Tibial nerve (tissue), 4 donors: ENCODE measurements around the gene YPEL2. TPM values are rescaled to one million over a fixed set of nuclear protein-coding genes. Genes with fewer than 3 reads are reported as not detected.

Source experiments
- DNase-seq, 2 donors: peaks; one replicate each; pipeline ENCODE4 v3.0.0-alpha.2; 2019; ENCODE audit warnings: low spot score in 2 of 2
- H3K27ac ChIP-seq, 4 donors: fragments of 200-600 bp; sonication (generic) in 3 of 4; one replicate each; pipeline ENCODE4 v1.5.1; 2017 to 2019; ENCODE audit warnings: mild to moderate bottlenecking in 1 of 4
- H3K27me3 ChIP-seq, 2 donors: fragments of 200-600 bp; sonication (generic) in 1 of 2; one replicate each; pipeline versions ENCODE4 v1.5.1 to v1.6.0; 2017 to 2019
- H3K36me3 ChIP-seq, 3 donors: fragments of 200-600 bp; sonication (generic); one replicate each; pipeline ENCODE4 v1.5.1; 2018 to 2019
- H3K4me1 ChIP-seq, 4 donors: fragments of 200-600 bp; sonication (generic) in 3 of 4; one replicate each; pipeline ENCODE4 v1.5.1; 2017 to 2019
- H3K4me3 ChIP-seq, 4 donors: fragments of 200-600 bp; sonication (generic) in 3 of 4; one replicate each; pipeline ENCODE4 v1.5.1; 2017 to 2019; ENCODE audit warnings: mild to moderate bottlenecking in 1 of 4, moderate library complexity in 1 of 4
- H3K9me3 ChIP-seq, 4 donors: fragments of 200-600 bp; sonication (generic) in 3 of 4; one replicate each; pipeline ENCODE4 v1.5.1; 2017 to 2019
- CTCF ChIP-seq, 5 experiments: fragments of 200-600 bp in 3 of 5; fragments of 450-650 bp in 2 of 5; sonication (generic) in 3 of 5; IDR thresholded peaks; one replicate each; pipeline ENCODE4 v1.5.1; 2016 to 2019; ENCODE audit warnings: antibody characterized with exemption in 5 of 5, mild to moderate bottlenecking in 3 of 5, moderate library complexity in 2 of 5
- EP300 ChIP-seq, 2 donors: sonication (generic); formaldehyde crosslinking; IDR thresholded peaks; one replicate each; pipeline ENCODE4 v1.6.1; 2017; ENCODE audit warnings: antibody characterized with exemption in 2 of 2, mild to moderate bottlenecking in 1 of 2
- POLR2A ChIP-seq, 2 donors: fragments of 450-650 bp; IDR thresholded peaks; one replicate each; pipeline ENCODE4 v1.6.1; 2017; ENCODE audit warnings: antibody characterized with exemption in 2 of 2, mild to moderate bottlenecking in 2 of 2, moderate library complexity in 2 of 2
- WGBS, 2 donors: methylation state at CpG; one replicate each; pipeline ENCODE4 v1.1.5; 2018; 5-methylcytosine and 5-hydroxymethylcytosine counted together
- total RNA-seq, 4 donors: library from RNA; depleted of rRNA; stranded (reverse); fragments of >200 nt; gene quantifications; one replicate each; pipeline ENCODE4 v1.1.0, GENCODE V29; 2016

Gene YPEL2
- total RNA-seq, 4 donors from 2014 or later: 33.6 to 59.9 (median 48.7) TPM

- TF ChIP-seq EP300 (IDR thresholded peaks at IDR 0.05) (no peak), CTCF (IDR thresholded peaks at IDR 0.05) (no peak), POLR2A (IDR thresholded peaks at IDR 0.05) (no peak)
- Histone ChIP-seq H3K4me1 (peaks cover 0 to 32% (median 18%) of the 10 kb centered on the region in 4 donors), H3K36me3 (no peaks in the 10 kb centered on the region), H3K9me3 (no peaks in the 10 kb centered on the region), H3K27me3 (no peaks in the 10 kb centered on the region), H3K27ac (peak overlapping the region in 1 of 4 donors; percentile 33), H3K4me3 (no peak overlapping the region)
- 74 to 82% methylated on average over 5 of the region's 5 CpGs for WGBS, 2 donors
- no peak for DNase-seq
These were observed 4.1 kb upstream of the YPEL2 start for GRCh38 chr17:59327121-59327980.

GRCh38 chr17:59327981-59328290, 3.5 kb upstream of the YPEL2 start:
- no peak for TF ChIP-seq CTCF (IDR thresholded peaks at IDR 0.05)
- no peak for TF ChIP-seq EP300 (IDR thresholded peaks at IDR 0.05)
- no peak for TF ChIP-seq POLR2A (IDR thresholded peaks at IDR 0.05)
- Histone ChIP-seq H3K4me3 (no peak overlapping the region), H3K4me1 (peaks cover 0 to 33% (median 19%) of the 10 kb centered on the region in 4 donors), H3K9me3 (no peaks in the 10 kb centered on the region), H3K36me3 (no peaks in the 10 kb centered on the region), H3K27me3 (no peaks in the 10 kb centered on the region), H3K27ac (peak overlapping the region in 1 of 4 donors; percentile 33)
- DNase-seq: no peak

DNA sequence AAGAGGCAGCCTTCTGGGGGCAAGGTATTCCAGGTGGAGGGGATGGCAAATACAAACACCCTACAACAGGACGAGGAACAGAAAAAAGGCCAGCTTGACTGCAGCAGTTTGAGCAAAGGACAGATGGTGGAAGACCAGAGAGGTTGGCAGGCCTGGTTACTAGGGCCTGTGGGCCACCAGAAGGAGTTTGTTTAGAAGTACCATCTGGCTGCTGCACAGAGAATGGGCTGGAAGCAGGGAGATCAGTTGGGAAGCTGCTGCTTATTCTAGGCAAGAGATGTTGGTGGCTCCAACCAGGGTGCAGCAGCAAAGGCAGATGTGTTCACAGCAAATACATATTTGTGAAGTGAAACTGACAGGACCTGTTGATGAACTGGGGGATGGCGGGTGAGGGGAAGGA, 2.9 kb upstream of the YPEL2 start:
- Histone ChIP-seq H3K36me3 (no peaks in the 10 kb centered on the region), H3K27me3 (no peaks in the 10 kb centered on the region), H3K9me3 (no peaks in the 10 kb centered on the region), H3K27ac (peak overlapping the region in 2 of 4 donors; percentile 54 to 99), H3K4me1 (peaks cover 0 to 40% (median 26%) of the 10 kb centered on the region in 4 donors), H3K4me3 (no peak overlapping the region)
- 82 to 90% methylated on average over 2 of the region's 2 CpGs for WGBS, 2 donors
- TF ChIP-seq CTCF (IDR thresholded peaks at IDR 0.05) (no peak), EP300 (IDR thresholded peaks at IDR 0.05) (no peak), POLR2A (IDR thresholded peaks at IDR 0.05) (no peak)
- DNase-seq: no peak

DNA sequence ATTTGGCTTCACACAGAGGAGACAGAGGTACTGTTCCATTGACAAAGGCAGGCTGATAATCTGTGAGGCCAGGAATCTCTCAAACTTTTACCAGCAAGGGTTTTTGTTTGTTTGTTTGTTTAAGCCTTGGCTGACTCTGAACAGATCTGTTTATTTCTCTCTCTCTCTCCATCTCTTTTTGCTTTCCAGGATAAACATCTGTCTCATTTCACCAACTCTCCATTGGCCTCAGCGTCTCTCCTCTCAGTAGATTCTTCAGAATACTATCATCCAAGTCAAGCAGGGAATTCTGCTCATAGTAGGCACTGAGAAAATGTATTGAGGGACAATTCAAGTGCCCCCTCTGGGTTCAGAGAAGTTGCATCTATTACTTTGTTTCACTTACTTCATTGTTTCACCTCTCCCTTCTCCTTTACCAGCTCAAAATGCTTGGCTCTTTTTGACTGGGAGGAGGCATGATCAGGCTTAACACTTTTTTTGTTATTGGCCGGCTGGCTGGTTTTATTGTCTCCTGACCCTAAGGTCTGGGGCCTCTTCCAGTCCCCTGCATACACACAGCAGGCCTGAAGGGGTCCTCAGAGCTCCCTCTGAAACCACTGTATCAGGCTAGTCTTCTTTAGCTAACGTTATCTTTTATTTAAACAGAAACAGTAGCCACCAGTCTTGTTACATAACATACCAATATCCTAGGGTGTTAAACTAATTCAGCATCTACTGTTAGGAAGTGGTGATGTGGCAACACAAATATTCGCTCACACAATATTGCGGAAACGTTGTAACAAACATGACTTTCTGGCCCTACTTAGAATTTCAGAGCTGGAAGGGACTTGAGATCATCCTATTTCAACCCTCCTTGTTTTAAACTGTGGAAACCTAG, 2.0 kb upstream of the YPEL2 start:
- DNase-seq: peak in 1 of 2 donors; percentile 52
- H3K27me3 ChIP-seq: no peaks in the 10 kb centered on the region
- WGBS, 2 donors: 3 to 8% methylated on average over 6 of the region's 6 CpGs
- H3K9me3 ChIP-seq: no peaks in the 10 kb centered on the region
- H3K36me3 ChIP-seq: no peaks in the 10 kb centered on the region
- peak overlapping the region; percentile 66 to 99 (median 91) for H3K27ac ChIP-seq
- no peak for TF ChIP-seq POLR2A (IDR thresholded peaks at IDR 0.05)
- TF ChIP-seq CTCF (IDR thresholded peaks at IDR 0.05): peak; percentile 71 to 90 (median 79)
- TF ChIP-seq EP300 (IDR thresholded peaks at IDR 0.05): peak in 1 of 2 donors; percentile 91
- no peak overlapping the region for H3K4me3 ChIP-seq
- H3K4me1 ChIP-seq: peaks cover 0 to 48% (median 32%) of the 10 kb centered on the region in 4 donors
